ENCODE data around the gene SPOCK3. TPM values are rescaled to one million over a fixed set of nuclear protein-coding genes. Genes with fewer than 3 reads are reported as not detected.
A peak's percentile ranks its signal among the peaks of the same experiment; 100 is the strongest.

The SPOCK3 gene
- total and polyA plus RNA-seq, 2 experiments from 2014 or later, result 1.6 to 4.1 TPM

GRCh38 chr4:167021545-167022155 lies 212.6 kb downstream of the SPOCK3 start:
- Mint-ChIP-seq H3K27me3 (ENCODE audit: insufficient read depth, low read depth, poor library complexity) (no peaks in the 10 kb centered on the region), H3K27ac (no peak overlapping the region), H3K4me3 (no peak overlapping the region), H3K9me3 (no peaks in the 10 kb centered on the region), H3K4me1 (no peaks in the 10 kb centered on the region; the same call in 2 of the 3 replicates), H3K36me3 (ENCODE audit: low read depth) (no peaks in the 10 kb centered on the region)
- Histone ChIP-seq H3K79me2 (replicated peaks; ENCODE audit: insufficient read depth) (no peaks in the 10 kb centered on the region), H3K4me3 (no peak overlapping the region), H3K9me2 (ENCODE audit: insufficient read depth) (no peaks in the 10 kb centered on the region), H3K36me3 (ENCODE audit: insufficient read depth) (no peaks in the 10 kb centered on the region), H3K27me3 (ENCODE audit: insufficient read depth) (no peaks in the 10 kb centered on the region), H4K20me1 (replicated peaks; ENCODE audit: insufficient read depth) (no peaks in the 10 kb centered on the region), H2AFZ (no peak overlapping the region), H3F3A (replicated peaks; ENCODE audit: low read depth) (no peaks in the 10 kb centered on the region), H3K27ac (ENCODE audit: low read depth) (no peak overlapping the region), H3K4me2 (no peak overlapping the region), H3K4me1 (ENCODE audit: insufficient read depth) (no peaks in the 10 kb centered on the region)
- DNase-seq (ENCODE audit: low spot score) (peak; percentile 81), ATAC-seq (peak; percentile 93)
- no peak for TF ChIP-seq ZNF462 (CRISPR knock-in tag; IDR thresholded peaks at IDR 0.05)
- peak; percentile 84 to 94 for TF ChIP-seq CTCF (conservative IDR thresholded peaks at IDR 0.05; ENCODE audit: low read depth in 2 of 2)
- no peak for TF ChIP-seq POLR2AphosphoS5 (IDR thresholded peaks at IDR 0.05; ENCODE audit: low read depth)
- no peak for TF ChIP-seq NANOG (IDR thresholded peaks at IDR 0.05; ENCODE audit: borderline replicate concordance)
- TF ChIP-seq CREB1 (CRISPR knock-in tag; IDR thresholded peaks at IDR 0.05; ENCODE audit: low read depth), result no peak

All from GM23338 (cell line).